ENCODE data around the gene ZNRD2. TPM values are rescaled to one million over a fixed set of nuclear protein-coding genes. Genes with fewer than 3 reads are reported as not detected.
A peak's percentile ranks its signal among the peaks of the same experiment; 100 is the strongest.

The ZNRD2 gene
- total RNA-seq, 1 experiment from 2014 or later = 66.8 TPM

- H3K9me2 ChIP-seq (ENCODE audit: insufficient read depth) = no peaks in the 10 kb centered on the region
- peaks cover 30 to 66% of the 10 kb centered on the region in 2 experiments for H3K4me1 ChIP-seq (ENCODE audit: control insufficient read depth in 1 of 2, insufficient read depth in 2 of 2, low read length in 2 of 2)
- no peak overlapping the region for H2AFZ ChIP-seq (ENCODE audit: low read depth, low read length, poor library complexity, severe bottlenecking)
- no peak for DNase-seq (ENCODE audit: low read depth, low spot score)
- H3K9me3 ChIP-seq (ENCODE audit: control insufficient read depth in 1 of 2, insufficient read depth in 1 of 2, low read depth in 1 of 2, low read length in 2 of 2) = no peaks in the 10 kb centered on the region
- H3K79me2 ChIP-seq (ENCODE audit: insufficient read depth, low read length) = peaks cover 58% of the 10 kb centered on the region
- H3K4me2 ChIP-seq (ENCODE audit: low read length) = peak overlapping the region; percentile 78
- ChIA-PET POLR2A (interaction anchor here (1.5 kb wide), 1 partner anchor 9 kb away, joined by 17 read pairs; no protein-coding TSS in a partner anchor), CTCF (interaction anchor here (0.9 to 4.5 kb wide), 6 partner anchors 8 to 743 kb away, joined by 3 to 89 read pairs (median 4); partner anchors contain the start of gene PCNX3), RAD21 (ENCODE audit: low non-redundant PET in 1 of 2, low total read pairs in 2 of 2, uncharacterized antibody in 2 of 2, unreplicated experiment in 2 of 2) (interaction anchor here in 1 of 2 experiments (1.0 to 3.3 kb wide), 2 partner anchors 23 to 29 kb away, joined by 4 to 32 read pairs; no protein-coding TSS in a partner anchor)
- intact Hi-C loops (cut with micrococcal nuclease) = no loop called here
- no peaks in the 10 kb centered on the region for H4K20me1 ChIP-seq (ENCODE audit: insufficient read depth)
- no peaks in the 10 kb centered on the region; a peak in 1 of 4 replicates for H3K36me3 ChIP-seq (ENCODE audit: control insufficient read depth in 1 of 2, insufficient read depth in 2 of 2, low read length in 2 of 2)
- no peaks in the 10 kb centered on the region for H3K27me3 ChIP-seq (ENCODE audit: insufficient read depth, low read length)
- H3K27ac ChIP-seq (ENCODE audit: low read depth, low read length) = peak overlapping the region; percentile 94
- peak overlapping the region; percentile 98 for H3K9ac ChIP-seq (ENCODE audit: low read length)
- peak overlapping the region; percentile 97 to 100 for H3K4me3 ChIP-seq (replicated peaks in 1 of 2; ENCODE audit: low read depth in 1 of 2, low read length in 2 of 2)
- ATAC-seq = peak; percentile 18
- TF ChIP-seq EGR1 (IDR thresholded peaks at IDR 0.05; ENCODE audit: low read depth) = no peak
- TF ChIP-seq TCF7L2 (IDR thresholded peaks at IDR 0.05; ENCODE audit: borderline replicate concordance, extremely low read depth, insufficient read depth, insufficient read length) = no peak
- no peak for TF ChIP-seq RAD21 (IDR thresholded peaks at IDR 0.05; ENCODE audit: low read depth)
- TF ChIP-seq SP1 (IDR thresholded peaks at IDR 0.05; ENCODE audit: low read depth) = no peak
- TF ChIP-seq POLR2A (IDR thresholded peaks at IDR 0.05; ENCODE audit: borderline replicate concordance, extremely low read depth, insufficient read depth, insufficient read length) = peak; percentile 59
- TF ChIP-seq, protein P1, sequence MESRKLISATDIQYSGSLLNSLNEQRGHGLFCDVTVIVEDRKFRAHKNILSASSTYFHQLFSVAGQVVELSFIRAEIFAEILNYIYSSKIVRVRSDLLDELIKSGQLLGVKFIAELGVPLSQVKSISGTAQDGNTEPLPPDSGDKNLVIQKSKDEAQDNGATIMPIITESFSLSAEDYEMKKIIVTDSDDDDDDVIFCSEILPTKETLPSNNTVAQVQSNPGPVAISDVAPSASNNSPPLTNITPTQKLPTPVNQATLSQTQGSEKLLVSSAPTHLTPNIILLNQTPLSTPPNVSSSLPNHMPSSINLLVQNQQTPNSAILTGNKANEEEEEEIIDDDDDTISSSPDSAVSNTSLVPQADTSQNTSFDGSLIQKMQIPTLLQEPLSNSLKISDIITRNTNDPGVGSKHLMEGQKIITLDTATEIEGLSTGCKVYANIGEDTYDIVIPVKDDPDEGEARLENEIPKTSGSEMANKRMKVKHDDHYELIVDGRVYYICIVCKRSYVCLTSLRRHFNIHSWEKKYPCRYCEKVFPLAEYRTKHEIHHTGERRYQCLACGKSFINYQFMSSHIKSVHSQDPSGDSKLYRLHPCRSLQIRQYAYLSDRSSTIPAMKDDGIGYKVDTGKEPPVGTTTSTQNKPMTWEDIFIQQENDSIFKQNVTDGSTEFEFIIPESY (IDR thresholded peaks at IDR 0.05; ENCODE audit: extremely low read depth, insufficient replicate concordance, low read length) = no peak
- TF ChIP-seq, protein P2, sequence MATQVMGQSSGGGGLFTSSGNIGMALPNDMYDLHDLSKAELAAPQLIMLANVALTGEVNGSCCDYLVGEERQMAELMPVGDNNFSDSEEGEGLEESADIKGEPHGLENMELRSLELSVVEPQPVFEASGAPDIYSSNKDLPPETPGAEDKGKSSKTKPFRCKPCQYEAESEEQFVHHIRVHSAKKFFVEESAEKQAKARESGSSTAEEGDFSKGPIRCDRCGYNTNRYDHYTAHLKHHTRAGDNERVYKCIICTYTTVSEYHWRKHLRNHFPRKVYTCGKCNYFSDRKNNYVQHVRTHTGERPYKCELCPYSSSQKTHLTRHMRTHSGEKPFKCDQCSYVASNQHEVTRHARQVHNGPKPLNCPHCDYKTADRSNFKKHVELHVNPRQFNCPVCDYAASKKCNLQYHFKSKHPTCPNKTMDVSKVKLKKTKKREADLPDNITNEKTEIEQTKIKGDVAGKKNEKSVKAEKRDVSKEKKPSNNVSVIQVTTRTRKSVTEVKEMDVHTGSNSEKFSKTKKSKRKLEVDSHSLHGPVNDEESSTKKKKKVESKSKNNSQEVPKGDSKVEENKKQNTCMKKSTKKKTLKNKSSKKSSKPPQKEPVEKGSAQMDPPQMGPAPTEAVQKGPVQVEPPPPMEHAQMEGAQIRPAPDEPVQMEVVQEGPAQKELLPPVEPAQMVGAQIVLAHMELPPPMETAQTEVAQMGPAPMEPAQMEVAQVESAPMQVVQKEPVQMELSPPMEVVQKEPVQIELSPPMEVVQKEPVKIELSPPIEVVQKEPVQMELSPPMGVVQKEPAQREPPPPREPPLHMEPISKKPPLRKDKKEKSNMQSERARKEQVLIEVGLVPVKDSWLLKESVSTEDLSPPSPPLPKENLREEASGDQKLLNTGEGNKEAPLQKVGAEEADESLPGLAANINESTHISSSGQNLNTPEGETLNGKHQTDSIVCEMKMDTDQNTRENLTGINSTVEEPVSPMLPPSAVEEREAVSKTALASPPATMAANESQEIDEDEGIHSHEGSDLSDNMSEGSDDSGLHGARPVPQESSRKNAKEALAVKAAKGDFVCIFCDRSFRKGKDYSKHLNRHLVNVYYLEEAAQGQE (IDR thresholded peaks at IDR 0.05; ENCODE audit: low read depth) = no peak
- no peak for TF ChIP-seq ATF3 (IDR thresholded peaks at IDR 0.05)
- no peak for TF ChIP-seq SRF (IDR thresholded peaks at IDR 0.05; ENCODE audit: low read depth)
- TF ChIP-seq ZFX (IDR thresholded peaks at IDR 0.05) = peak; percentile 74; the same call in 1 of the 2 replicates
- TF ChIP-seq, protein P3, sequence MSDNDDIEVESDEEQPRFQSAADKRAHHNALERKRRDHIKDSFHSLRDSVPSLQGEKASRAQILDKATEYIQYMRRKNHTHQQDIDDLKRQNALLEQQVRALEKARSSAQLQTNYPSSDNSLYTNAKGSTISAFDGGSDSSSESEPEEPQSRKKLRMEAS (IDR thresholded peaks at IDR 0.05) = no peak
- TF ChIP-seq CBX3 (IDR thresholded peaks at IDR 0.05; ENCODE audit: low read depth) = no peak
- BruUV-seq (replicated peaks) = TSS peak; percentile 74
Observed at GRCh38 chr11:65569164-65569972, 909 bp upstream of the ZNRD2 start.
